ENCODE data around the gene FZD7.

The FZD7 gene

DNA sequence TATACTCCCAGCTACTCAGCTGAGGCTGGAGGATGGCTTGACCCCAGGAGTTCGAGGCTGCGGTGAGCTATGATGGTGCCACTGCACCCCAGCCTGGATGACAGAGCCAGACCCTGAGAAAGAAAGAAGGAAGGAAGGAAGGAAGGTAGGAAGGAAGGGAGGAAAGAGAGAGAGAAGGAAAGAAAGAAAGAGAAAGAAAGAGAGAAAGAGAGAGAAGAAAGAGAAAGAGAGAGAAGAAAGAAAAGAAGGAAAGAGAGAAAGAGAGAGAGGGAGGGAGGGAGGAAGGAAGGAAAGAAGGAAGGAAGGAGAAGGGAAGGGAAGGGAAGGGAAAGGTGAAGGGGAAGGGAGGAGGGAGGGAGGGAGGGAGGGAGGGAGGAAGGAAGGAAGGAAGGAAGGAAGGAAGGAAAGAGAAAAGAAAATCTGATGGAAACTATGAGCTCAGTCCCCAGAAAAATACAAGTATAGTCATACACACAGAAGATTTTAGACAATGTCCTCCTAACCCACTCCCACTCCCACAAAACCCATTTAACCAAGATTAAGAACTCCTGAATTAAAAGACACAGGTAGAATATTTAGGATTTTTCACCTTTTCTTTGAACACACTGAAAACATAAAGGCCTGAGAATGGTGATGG is 15.6 kb downstream of the FZD7 start:
- Histone ChIP-seq H3K4me3 (ENCODE audit: low read length, poor library complexity, severe bottlenecking) (no peak overlapping the region), H3K9me2 (replicated peaks; ENCODE audit: low read depth, low read length) (no peaks in the 10 kb centered on the region), H3K4me1 (ENCODE audit: insufficient read depth, low read length, poor library complexity, severe bottlenecking) (no peaks in the 10 kb centered on the region), H3K27me3 (ENCODE audit: insufficient read depth, low read length, poor library complexity, severe bottlenecking) (no peaks in the 10 kb centered on the region), H3K9me3 (ENCODE audit: insufficient read depth, low read depth, low read length) (no peaks in the 10 kb centered on the region), H3K36me3 (ENCODE audit: insufficient read depth, low read length) (no peaks in the 10 kb centered on the region), H4K20me1 (ENCODE audit: insufficient read depth, low read length, poor library complexity, severe bottlenecking) (no peaks in the 10 kb centered on the region), H3K9ac (ENCODE audit: low read depth, low read length, poor library complexity, severe bottlenecking) (no peak overlapping the region), H3K79me2 (ENCODE audit: insufficient read depth, low read length) (no peaks in the 10 kb centered on the region), H3K4me2 (ENCODE audit: low read depth, low read length, poor library complexity, severe bottlenecking) (no peak overlapping the region), H3F3A (ENCODE audit: low read depth) (no peaks in the 10 kb centered on the region), H2AFZ (ENCODE audit: low read length) (no peak overlapping the region)
- TF ChIP-seq, protein P1, sequence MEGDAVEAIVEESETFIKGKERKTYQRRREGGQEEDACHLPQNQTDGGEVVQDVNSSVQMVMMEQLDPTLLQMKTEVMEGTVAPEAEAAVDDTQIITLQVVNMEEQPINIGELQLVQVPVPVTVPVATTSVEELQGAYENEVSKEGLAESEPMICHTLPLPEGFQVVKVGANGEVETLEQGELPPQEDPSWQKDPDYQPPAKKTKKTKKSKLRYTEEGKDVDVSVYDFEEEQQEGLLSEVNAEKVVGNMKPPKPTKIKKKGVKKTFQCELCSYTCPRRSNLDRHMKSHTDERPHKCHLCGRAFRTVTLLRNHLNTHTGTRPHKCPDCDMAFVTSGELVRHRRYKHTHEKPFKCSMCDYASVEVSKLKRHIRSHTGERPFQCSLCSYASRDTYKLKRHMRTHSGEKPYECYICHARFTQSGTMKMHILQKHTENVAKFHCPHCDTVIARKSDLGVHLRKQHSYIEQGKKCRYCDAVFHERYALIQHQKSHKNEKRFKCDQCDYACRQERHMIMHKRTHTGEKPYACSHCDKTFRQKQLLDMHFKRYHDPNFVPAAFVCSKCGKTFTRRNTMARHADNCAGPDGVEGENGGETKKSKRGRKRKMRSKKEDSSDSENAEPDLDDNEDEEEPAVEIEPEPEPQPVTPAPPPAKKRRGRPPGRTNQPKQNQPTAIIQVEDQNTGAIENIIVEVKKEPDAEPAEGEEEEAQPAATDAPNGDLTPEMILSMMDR (conservative IDR thresholded peaks at IDR 0.05; ENCODE audit: low read length), result no peak
- TF ChIP-seq EZH2phosphoT487 (IDR thresholded peaks at IDR 0.05; ENCODE audit: borderline replicate concordance), result no peak

DNA sequence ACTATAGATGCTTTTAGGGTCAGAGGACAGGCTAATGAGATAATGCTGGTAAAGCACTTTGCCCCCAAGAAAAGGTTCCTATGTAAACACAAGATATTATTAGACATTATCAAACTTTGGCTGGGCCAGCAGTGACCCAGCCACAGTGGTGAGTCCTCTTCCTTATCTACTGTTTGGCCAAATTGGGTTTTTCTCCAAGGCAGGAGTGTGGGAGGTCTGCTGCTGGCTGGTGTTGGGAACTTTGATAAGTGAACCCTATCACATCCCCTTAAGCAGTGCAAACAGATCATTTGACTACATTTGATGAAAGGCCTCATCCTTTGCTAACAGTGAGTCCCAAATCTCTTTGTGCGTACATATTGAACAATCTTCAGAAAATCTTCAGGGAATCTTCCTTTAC is 16.2 kb downstream of the FZD7 start:
- Histone ChIP-seq H2AFZ (ENCODE audit: low read length) (no peak overlapping the region), H3K9me2 (replicated peaks; ENCODE audit: low read depth, low read length) (no peaks in the 10 kb centered on the region), H3K27me3 (ENCODE audit: insufficient read depth, low read length, poor library complexity, severe bottlenecking) (no peaks in the 10 kb centered on the region), H3K36me3 (ENCODE audit: insufficient read depth, low read length) (no peaks in the 10 kb centered on the region), H3K9me3 (ENCODE audit: insufficient read depth, low read depth, low read length) (no peaks in the 10 kb centered on the region), H3K4me3 (ENCODE audit: low read length, poor library complexity, severe bottlenecking) (no peak overlapping the region), H3K4me1 (ENCODE audit: insufficient read depth, low read length, poor library complexity, severe bottlenecking) (no peaks in the 10 kb centered on the region), H3K4me2 (ENCODE audit: low read depth, low read length, poor library complexity, severe bottlenecking) (no peak overlapping the region), H4K20me1 (ENCODE audit: insufficient read depth, low read length, poor library complexity, severe bottlenecking) (no peaks in the 10 kb centered on the region), H3K79me2 (ENCODE audit: insufficient read depth, low read length) (no peaks in the 10 kb centered on the region), H3F3A (ENCODE audit: low read depth) (no peaks in the 10 kb centered on the region), H3K9ac (ENCODE audit: low read depth, low read length, poor library complexity, severe bottlenecking) (no peak overlapping the region)
- no peak for TF ChIP-seq EZH2phosphoT487 (IDR thresholded peaks at IDR 0.05; ENCODE audit: borderline replicate concordance)
- TF ChIP-seq, protein P1 (conservative IDR thresholded peaks at IDR 0.05; ENCODE audit: low read length), result no peak

DNA sequence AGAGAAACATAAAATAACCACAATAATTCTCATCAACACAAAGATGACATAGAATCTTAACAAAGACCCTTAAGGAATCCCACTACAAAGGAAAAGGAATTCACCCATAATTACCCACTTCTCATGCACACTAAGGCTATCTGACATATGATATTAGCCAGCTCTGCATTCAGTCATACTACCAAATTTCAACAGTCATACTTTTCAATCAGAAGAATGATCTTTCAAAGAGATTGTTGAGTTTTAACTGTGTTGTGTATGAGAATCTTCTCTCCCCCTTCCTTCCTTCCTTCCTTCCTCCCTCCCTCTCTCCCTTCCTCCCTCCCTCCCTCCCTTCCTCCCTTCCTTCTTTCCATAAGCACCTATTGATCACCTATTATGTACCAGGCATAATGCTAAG is 17.0 kb downstream of the FZD7 start:
- H3K9me2 ChIP-seq (replicated peaks; ENCODE audit: low read depth, low read length), result no peaks in the 10 kb centered on the region
- H2AFZ ChIP-seq (ENCODE audit: low read length), result no peak overlapping the region
- H3K27me3 ChIP-seq (ENCODE audit: insufficient read depth, low read length, poor library complexity, severe bottlenecking), result no peaks in the 10 kb centered on the region
- H3K4me3 ChIP-seq (ENCODE audit: low read length, poor library complexity, severe bottlenecking), result no peak overlapping the region
- H3K4me2 ChIP-seq (ENCODE audit: low read depth, low read length, poor library complexity, severe bottlenecking), result no peak overlapping the region
- no peak overlapping the region for H3K9ac ChIP-seq (ENCODE audit: low read depth, low read length, poor library complexity, severe bottlenecking)
- no peaks in the 10 kb centered on the region for H4K20me1 ChIP-seq (ENCODE audit: insufficient read depth, low read length, poor library complexity, severe bottlenecking)
- no peaks in the 10 kb centered on the region for H3F3A ChIP-seq (ENCODE audit: low read depth)
- H3K36me3 ChIP-seq (ENCODE audit: insufficient read depth, low read length), result no peaks in the 10 kb centered on the region
- H3K9me3 ChIP-seq (ENCODE audit: insufficient read depth, low read depth, low read length), result no peaks in the 10 kb centered on the region
- no peaks in the 10 kb centered on the region for H3K4me1 ChIP-seq (ENCODE audit: insufficient read depth, low read length, poor library complexity, severe bottlenecking)
- H3K79me2 ChIP-seq (ENCODE audit: insufficient read depth, low read length), result no peaks in the 10 kb centered on the region
- TF ChIP-seq, protein P1 (conservative IDR thresholded peaks at IDR 0.05; ENCODE audit: low read length), result no peak
- no peak for TF ChIP-seq EZH2phosphoT487 (IDR thresholded peaks at IDR 0.05; ENCODE audit: borderline replicate concordance)
